Stimulated activated CD8-positive, alpha-beta memory T cell treated with anti-CD3 and anti-CD28 coated beads, Interleukin-4, amount 100 ng/mL, for 1 hour (primary cell): ENCODE measurements around the gene NOSIP.

ENCODE experiments used
- DNase-seq, 2 donors: peaks; one replicate each; pipeline ENCODE4 v3.0.0-alpha.2; 2020; ENCODE audit warnings: low read depth in 2 of 2, low spot score in 1 of 2

NOSIP gene

DNA sequence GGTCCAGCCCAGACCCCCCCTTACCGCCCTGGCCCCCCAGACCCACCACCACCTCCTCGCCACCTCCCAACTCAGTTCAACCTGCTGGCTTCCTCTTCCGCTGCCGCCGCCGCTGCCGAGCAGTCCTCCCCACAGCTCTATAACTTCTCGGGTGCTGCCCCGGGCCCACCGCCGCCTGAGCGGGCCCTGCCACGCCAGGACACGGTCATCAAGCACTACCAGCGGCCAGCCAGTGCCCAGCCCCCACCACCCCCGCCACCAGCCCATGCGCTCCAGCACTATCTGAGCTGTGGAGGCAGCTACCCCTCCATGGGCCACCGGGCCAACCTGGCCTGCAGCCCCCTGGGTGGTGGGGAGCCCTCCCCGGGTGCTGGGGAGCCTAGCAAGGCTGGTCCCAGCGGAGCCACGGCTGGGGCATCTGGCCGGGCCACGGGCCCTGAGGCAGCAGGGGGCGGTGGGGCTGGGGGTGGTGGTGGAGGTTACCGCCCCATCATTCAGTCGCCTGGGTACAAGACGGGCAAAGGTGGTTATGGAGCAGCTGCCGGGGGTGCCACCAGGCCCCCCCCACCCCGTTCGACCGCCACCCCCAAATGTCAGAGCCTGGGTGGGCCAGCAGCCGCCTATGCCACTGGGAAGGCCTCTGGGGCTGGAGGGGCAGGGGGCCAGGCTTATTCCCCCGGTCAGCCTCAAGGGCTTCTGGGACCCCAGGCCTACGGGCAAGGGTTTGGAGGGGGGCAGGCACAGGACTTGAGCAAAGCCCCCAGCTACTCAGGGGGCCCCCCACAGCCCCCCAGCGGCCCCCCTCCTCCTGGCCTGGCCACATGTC lies 14.8 kb upstream of the NOSIP start:
- no peak for DNase-seq

DNA sequence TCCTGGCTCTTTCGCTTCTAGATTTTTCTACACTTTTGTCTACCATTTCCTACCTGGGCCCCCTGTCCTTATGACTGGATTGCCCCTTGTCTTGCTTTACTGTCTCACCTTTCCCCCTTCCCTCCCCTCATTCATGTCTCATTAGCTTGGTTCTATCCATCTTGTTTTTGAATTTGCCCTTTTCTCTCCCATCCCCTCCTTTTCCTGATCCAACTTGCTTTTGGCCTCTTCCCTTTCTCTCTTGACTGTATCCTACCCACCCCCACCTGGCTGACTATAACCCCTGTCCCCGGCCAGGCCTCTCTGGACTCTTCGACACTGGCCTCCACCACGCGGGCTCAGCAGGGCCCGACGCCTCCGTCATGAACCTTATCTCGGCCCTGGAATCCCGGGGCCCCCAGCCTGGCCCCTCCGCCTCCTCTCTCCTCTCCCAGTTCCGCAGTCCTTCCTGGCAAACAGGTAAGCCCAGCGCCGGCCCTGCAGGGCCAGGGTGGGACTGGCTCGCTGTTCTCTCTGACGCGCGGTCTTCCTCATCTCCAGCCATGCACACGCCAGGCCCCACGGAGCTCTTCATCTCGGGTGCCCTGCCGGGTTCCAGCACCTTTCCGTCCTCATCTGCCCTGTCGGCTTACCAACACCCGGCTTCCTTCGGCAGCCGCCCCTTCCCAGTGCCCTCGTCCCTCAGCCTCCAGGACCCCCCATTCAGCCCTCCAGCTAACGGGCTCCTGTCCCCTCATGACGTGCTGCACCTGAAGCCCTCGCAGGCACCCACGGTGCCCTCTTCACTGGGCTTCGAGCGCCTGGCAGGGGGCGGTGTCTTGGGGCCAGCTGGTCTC lies 14.0 kb upstream of the NOSIP start:
- DNase-seq, result no peak

DNA sequence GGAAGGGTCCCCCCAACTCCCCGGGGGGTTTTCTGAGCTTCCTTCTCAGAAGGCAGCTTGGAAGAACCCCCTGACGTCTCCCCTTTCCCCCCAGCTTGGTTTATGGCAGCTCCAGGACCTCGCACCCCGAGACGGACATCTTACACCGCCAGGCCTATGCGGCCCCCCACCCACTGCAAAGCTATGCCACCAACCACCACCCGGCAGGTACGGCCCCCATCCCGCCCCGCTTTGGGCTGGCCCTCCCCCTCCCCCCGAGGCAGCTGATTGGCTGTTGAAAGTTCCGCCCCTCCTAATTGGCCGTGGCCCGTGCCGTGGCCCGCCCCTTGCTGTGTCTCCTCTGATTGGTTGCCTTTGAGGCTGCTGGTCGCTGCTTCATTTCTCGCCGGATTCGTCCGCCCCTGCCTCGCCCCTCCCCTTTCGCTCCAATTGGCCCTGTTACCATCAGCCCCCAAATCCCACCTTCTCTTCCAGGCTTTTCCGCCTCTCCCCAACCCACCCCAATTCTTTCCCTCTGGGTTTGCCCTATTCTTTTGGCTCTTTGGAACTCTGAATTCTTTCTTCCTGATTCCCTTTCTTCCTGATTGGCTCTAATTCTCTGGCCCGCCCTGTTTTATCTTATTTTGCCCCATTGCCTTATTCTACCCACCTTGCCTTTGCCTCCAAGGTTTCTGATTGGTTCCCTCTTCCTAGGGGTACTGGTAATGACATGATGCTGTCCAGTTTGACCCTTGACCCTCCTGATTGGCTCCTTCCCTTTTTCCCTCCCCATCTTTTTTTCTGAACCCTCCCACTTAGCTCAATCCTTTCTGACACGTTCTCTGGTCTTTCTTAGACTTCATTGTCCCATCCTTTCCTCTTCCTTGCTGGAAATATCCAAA lies 13.1 kb upstream of the NOSIP start:
- peak; percentile 72 to 84 for DNase-seq

DNA sequence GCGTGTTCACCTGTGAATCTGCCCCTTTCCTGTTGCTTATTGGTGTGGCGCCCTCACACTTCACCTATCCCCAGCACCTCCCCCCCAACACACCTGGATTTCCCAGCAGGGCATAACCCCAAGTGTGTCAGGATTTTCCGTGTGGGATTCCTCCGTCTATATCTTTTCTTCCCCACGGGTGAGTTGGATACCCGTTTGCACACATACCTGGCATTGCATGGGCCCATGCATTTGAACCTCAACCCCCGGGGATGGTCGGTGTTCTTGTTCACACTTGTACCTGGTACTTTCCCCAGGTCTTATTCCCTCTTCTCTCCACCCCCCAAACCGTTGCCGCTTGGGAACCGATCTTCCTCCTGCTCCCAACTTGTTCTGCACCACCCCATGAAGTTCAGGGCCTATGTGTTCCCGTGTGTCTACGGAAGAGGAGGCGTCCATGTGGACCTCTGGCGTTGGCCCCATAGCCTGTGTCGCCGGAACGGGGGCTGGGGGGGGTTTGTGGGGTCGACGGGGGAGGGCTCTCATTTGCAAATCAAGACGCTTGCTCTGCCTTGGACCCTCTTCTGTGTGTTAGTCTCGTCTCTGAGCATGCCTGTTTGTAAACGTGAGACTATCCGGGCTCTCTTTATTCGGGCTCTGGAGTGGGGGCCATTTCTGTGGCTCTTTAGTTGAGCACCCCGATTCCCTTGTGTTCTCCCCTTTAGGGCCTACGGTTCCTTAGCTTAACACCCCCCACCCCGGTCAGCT lies 12.3 kb upstream of the NOSIP start:
- no peak for DNase-seq

DNA sequence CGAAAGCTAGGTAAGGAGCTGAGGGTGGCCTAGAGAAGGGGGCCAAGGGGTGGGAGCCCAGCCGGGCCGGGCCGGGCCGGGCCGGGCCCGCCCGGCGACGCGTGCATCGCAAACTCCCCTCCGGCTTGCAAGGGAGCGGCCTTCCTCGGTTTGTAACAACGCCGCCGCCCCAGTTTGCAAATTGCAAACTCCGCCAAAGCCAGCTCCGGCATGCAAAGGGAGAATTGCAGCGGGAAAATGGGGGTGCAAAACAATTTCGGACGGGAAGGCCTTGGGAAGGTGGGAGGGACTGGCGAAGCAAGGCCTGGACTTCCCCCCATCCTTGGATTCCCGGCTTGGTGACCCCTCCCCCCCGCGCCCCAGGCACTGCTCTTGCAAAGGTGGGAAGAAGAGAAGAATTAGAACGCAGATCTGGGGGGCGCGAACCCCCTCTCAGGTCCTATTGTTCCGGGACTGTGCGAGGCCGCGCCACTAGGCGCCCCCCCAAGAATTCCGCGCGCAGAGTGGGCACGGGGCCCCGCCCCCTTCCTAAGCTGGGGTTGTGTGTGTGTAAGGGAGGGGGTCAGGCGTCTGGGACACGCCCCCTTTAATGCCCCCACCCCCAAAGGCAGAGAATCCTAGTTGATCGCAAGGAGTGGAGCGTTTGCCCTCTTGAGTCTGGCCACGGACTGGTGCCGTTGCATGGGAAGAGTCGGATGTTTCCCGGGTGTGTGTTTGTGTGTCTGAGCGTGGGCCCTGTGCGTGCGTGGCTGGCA lies 11.6 kb upstream of the NOSIP start:
- DNase-seq, result no peak

GRCh38 chr19:49590971-49591730 lies 10.8 kb upstream of the NOSIP start, which contains the start of gene PRR12:
Gene PRR12, plus strand, starts transcription at chr19:49591182. Its CDS starts 473 bp downstream, at chr19:49591655.
- peak in 1 of 2 donors; percentile 34 for DNase-seq

DNA sequence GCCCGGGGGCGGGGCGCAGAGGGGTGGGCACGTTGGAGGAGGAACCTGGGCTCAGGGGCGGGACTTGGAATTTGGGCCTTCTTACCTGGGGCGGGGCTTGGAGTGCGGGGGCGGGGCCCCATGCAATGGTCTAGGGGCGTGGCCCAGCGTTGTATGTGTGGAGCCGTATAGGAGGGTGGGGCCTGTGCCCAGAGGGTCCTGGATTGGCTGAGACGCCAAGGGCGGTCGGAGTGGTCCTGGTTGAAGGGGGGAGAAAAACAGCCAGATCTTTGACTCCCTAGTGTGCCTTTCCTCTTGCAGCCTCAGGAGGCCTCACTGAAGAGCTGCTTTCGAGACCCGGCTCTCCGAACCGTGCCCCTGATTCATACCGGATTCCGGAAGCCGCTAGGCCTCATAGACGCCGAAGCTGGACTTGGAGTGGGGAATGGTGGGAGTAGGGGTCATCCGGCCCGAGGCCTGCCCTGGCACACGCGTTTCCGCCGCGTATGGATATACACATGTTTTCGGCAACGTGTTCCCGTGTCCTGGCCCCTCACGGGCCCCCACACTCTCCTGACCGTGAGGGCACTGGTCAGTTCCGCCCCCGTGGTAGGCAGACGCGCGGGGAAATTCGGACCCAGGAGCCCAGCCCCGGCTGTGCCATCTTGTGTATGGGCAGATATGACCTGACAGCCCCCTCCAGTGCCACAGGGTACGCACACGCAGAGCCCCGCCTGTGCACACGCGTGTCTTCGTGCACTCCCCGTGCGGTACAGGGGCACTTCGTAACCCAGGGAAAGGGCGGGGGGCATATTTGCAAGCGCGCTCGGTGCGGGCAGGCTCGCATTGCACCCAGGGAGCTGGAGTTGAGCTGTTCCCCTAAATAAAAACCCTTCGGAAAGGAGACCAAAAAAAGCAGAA lies 10.0 kb upstream of the NOSIP start:
- peak; percentile 86 to 89 for DNase-seq

- no peak for DNase-seq
Measured at GRCh38 chr19:49589502-49589905, 9.1 kb upstream of the NOSIP start.

DNA sequence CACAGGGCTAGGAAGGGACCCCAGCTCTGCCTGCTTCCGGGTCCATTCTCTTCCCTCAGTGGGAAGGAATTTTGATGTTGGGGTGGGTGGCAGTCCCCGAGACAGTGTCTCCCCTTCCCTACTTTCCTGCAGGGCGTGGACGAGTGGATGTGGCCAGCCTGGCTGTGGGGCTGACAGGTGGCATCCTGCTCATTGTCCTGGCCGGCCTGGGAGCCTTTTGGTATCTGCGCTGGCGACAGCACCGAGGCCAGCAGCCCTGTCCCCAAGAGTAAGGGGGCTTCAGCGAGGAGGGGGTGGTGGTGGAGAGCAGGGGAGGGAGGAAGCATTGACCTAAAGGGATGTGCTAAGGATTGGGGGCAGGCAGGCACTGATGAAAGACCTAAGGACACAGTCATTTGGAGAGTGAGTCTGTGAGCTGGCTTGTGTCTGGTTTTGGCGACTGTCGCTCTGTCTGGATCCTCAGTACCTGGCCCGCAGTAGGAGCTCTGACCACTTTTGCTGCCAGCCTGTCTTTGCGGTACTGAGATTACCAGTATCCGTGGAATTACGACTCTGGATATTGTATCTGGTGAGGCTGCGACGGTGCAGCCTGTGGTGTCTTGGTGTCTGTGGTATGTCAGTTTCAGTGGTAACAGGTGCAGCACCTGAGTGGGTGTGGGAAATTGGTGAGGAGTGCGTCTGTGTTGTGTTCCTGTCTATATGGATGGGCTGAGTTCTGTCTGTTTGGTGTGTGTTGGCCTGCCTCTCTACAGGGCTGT lies 8.2 kb upstream of the NOSIP start:
- no peak for DNase-seq

GRCh38 chr19:49587227-49587626 lies 6.9 kb upstream of the NOSIP start:
- DNase-seq, result no peak

- no peak for DNase-seq
Measured at GRCh38 chr19:49585023-49585422, 4.7 kb upstream of the NOSIP start.

DNA sequence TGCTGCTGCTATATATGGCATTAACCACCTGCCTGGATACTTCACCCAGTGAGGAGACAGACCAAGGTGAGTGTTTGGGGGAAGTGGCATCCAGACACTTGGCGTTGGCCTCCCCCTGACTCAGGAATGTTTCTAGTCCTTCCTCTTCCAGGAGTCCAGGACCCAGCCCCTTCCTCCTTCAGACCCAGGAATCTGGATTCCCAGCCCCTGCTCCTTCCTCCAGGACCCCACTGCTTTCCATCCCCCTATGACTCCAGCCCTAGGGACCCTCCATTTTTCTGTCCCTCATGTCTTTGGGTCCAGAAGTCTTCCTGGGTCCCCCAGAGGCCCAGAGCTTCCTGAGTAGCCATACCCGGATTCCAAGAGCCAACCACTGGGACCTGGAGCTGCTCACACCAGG lies 2.9 kb upstream of the NOSIP start:
- DNase-seq, result no peak

DNA sequence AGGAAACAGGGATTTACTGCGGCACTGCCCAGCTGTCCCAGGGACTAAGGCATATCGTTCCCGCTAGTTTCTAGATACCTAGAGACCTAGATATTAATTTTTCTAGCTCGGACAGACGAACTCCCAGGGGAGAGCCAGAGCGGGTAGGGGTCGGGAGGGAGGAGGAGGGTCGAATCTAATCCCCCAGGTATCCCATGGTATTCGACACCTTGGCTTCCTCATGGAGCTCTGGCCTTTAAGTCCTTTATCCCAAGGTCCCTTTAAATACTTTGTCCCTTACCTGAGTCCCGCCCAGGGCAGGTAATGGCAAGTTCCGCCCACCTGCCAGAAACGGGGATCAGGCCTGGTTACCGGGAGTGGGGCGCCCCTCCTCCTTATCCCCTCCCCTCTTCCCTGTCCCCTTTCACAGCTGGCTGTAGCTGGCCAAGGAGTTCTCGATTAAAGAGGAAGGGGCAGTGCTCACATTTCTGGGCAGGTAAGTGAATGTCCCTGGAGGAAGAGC lies 702 bp upstream of the NOSIP start, which contains the start of gene PRRG2:
Gene PRRG2, plus strand, starts transcription at position 310 of the 502 bp plus-strand sequence. CDS start 1,904 bp downstream, outside the sequence.
- DNase-seq, result no peak

GRCh38 chr19:49579947-49580263 lies 451 bp downstream of the NOSIP start:
- no peak for DNase-seq

- no peak for DNase-seq
Measured at GRCh38 chr19:49579193-49579592, 1.2 kb downstream of the NOSIP start.

- no peak for DNase-seq
Measured at GRCh38 chr19:49574206-49574755, 6.1 kb downstream of the NOSIP start.

DNA sequence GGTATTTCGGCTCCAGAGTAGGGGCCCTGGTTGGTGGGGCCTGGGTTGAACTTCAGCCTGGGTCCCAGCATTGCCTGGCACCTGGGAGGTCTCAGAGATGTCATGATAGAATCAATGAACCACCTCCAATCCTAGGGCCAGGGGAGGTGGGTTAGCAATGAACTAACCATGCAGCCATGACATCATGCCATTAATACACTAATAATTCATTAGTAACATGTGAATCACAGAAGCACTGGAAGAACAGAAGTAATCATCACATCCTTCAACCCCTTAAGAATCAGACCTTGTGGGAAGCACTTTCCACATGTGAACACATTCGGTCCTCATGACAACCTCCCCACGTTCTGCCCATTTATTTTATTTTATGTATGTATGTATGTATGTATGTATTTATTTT lies 6.9 kb downstream of the NOSIP start:
- no peak for DNase-seq
